GM12874 (cell line): ENCODE results near the gene CNR1.

Experiments
- CTCF ChIP-seq: IDR thresholded peaks from 2 replicates; pipeline ENCODE4 v1.5.1; 2011; ENCODE audit warnings: low read depth, mild to moderate bottlenecking, control low read depth, low read length, moderate library complexity; ENCODE audit not compliant: insufficient read depth

The CNR1 gene

GRCh38 chr6:88119769-88120168 lies 46.4 kb downstream of the CNR1 start:
- no peak for TF ChIP-seq CTCF

- no peak for TF ChIP-seq CTCF
These were observed 49.9 kb downstream of the CNR1 start for GRCh38 chr6:88116276-88116675.

GRCh38 chr6:88115307-88115706 lies 50.8 kb downstream of the CNR1 start:
- no peak for TF ChIP-seq CTCF

- no peak for TF ChIP-seq CTCF
These were observed 51.3 kb downstream of the CNR1 start for GRCh38 chr6:88114838-88115237.

- no peak for TF ChIP-seq CTCF
These were observed 54.2 kb downstream of the CNR1 start for GRCh38 chr6:88111991-88112390.

- TF ChIP-seq CTCF = no peak
These were observed 58.9 kb downstream of the CNR1 start for GRCh38 chr6:88107241-88107640.

GRCh38 chr6:88105741-88106340 lies 60.3 kb downstream of the CNR1 start:
- TF ChIP-seq CTCF = no peak
